ENCODE data around the gene ISL2. TPM values are rescaled to one million over a fixed set of nuclear protein-coding genes. Genes with fewer than 3 reads are reported as not detected.

ISL2 gene
- total RNA-seq, 2 experiments from 2014 or later = 6.2 to 11.8 TPM

GRCh38 chr15:76337696-76338485 lies 1.3 kb downstream of the ISL2 start:
- Histone ChIP-seq H3K36me3 (ENCODE audit: insufficient read depth, low read length) (peaks cover 17% of the 10 kb centered on the region), H3K4me2 (ENCODE audit: low read length) (peak overlapping the region; percentile 95), H3K79me2 (ENCODE audit: insufficient read depth, low read depth, low read length) (peaks cover 10% of the 10 kb centered on the region; the same call in 1 of the 2 replicates), H3K27ac (ENCODE audit: low read depth, low read length, poor library complexity, severe bottlenecking) (no peak overlapping the region), H4K20me1 (ENCODE audit: insufficient read depth, low read length) (peaks cover 5% of the 10 kb centered on the region; the same call in 1 of the 2 replicates), H3K9me3 (ENCODE audit: low read length) (no peaks in the 10 kb centered on the region), H3K4me3 (ENCODE audit: low read depth, low read length, poor library complexity, severe bottlenecking) (peak overlapping the region; percentile 77), H3K4me1 (ENCODE audit: insufficient read depth, low read length, poor library complexity, severe bottlenecking) (peaks cover 39% of the 10 kb centered on the region), H3K9me2 (ENCODE audit: insufficient read depth, low read length) (no peaks in the 10 kb centered on the region), H2AFZ (ENCODE audit: low read length) (peak overlapping the region; percentile 89; the same call in 1 of the 2 replicates)
- CTCF ChIA-PET (ENCODE audit: unreplicated experiment) = no interaction called here
- intact Hi-C loops (cut with micrococcal nuclease; ENCODE audit: unreplicated experiment) = no loop called here
- no peak for TF ChIP-seq EZH2phosphoT487 (IDR thresholded peaks at IDR 0.05; ENCODE audit: borderline replicate concordance, low read depth, low read length)
- TF ChIP-seq, protein P1, sequence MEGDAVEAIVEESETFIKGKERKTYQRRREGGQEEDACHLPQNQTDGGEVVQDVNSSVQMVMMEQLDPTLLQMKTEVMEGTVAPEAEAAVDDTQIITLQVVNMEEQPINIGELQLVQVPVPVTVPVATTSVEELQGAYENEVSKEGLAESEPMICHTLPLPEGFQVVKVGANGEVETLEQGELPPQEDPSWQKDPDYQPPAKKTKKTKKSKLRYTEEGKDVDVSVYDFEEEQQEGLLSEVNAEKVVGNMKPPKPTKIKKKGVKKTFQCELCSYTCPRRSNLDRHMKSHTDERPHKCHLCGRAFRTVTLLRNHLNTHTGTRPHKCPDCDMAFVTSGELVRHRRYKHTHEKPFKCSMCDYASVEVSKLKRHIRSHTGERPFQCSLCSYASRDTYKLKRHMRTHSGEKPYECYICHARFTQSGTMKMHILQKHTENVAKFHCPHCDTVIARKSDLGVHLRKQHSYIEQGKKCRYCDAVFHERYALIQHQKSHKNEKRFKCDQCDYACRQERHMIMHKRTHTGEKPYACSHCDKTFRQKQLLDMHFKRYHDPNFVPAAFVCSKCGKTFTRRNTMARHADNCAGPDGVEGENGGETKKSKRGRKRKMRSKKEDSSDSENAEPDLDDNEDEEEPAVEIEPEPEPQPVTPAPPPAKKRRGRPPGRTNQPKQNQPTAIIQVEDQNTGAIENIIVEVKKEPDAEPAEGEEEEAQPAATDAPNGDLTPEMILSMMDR (conservative IDR thresholded peaks at IDR 0.05; ENCODE audit: low read length) = no peak
- POLR2A ChIA-PET = no interaction called here
- peak; percentile 29 for DNase-seq (ENCODE audit: low spot score)
- no TSS peak for BruUV-seq (replicated peaks)

GRCh38 chr15:76338486-76339304 lies 2.1 kb downstream of the ISL2 start:
- POLR2A ChIA-PET = no interaction called here

More at GRCh38 chr15:76338486-76339304, 2.1 kb downstream of the ISL2 start:
- Histone ChIP-seq H3K4me1 (ENCODE audit: insufficient read depth, low read length, poor library complexity, severe bottlenecking) (peaks cover 39% of the 10 kb centered on the region), H4K20me1 (ENCODE audit: insufficient read depth, low read length) (peaks cover 5% of the 10 kb centered on the region; the same call in 1 of the 2 replicates), H3K27ac (ENCODE audit: low read depth, low read length, poor library complexity, severe bottlenecking) (no peak overlapping the region), H2AFZ (ENCODE audit: low read length) (no peak overlapping the region), H3K79me2 (ENCODE audit: insufficient read depth, low read depth, low read length) (peaks cover 10% of the 10 kb centered on the region; the same call in 1 of the 2 replicates), H3K9me3 (ENCODE audit: low read length) (no peaks in the 10 kb centered on the region), H3K4me2 (ENCODE audit: low read length) (peak overlapping the region; percentile 95), H3K36me3 (ENCODE audit: insufficient read depth, low read length) (peaks cover 17% of the 10 kb centered on the region), H3K4me3 (ENCODE audit: low read depth, low read length, poor library complexity, severe bottlenecking) (peak overlapping the region; percentile 77), H3K9me2 (ENCODE audit: insufficient read depth, low read length) (no peaks in the 10 kb centered on the region)
- TF ChIP-seq, protein P1 (conservative IDR thresholded peaks at IDR 0.05; ENCODE audit: low read length) = no peak
- TF ChIP-seq EZH2phosphoT487 (IDR thresholded peaks at IDR 0.05; ENCODE audit: borderline replicate concordance, low read depth, low read length) = no peak
- peak; percentile 23 for DNase-seq (ENCODE audit: low spot score)
- BruUV-seq (replicated peaks) = no TSS peak
- CTCF ChIA-PET (ENCODE audit: unreplicated experiment) = no interaction called here
- intact Hi-C loops (cut with micrococcal nuclease; ENCODE audit: unreplicated experiment) = no loop called here

Data from OCI-LY7 (cell line).